ENCODE results near the gene MAB21L4.

GRCh38 chr2:240839152-240840143, 56.5 kb downstream of the MAB21L4 start:
- no peak for TF ChIP-seq YY1 (IDR thresholded peaks at IDR 0.05; ENCODE audit: insufficient read depth, insufficient read length)
- TF ChIP-seq ZNF274 (IDR thresholded peaks at IDR 0.05; ENCODE audit: low read depth, low read length): no peak
- no peak for TF ChIP-seq SUZ12 (IDR thresholded peaks at IDR 0.05; ENCODE audit: extremely low read depth, insufficient read depth, insufficient read length)
